HepG2 (cell line): ENCODE results near the gene ATP13A3. TPM values are rescaled to one million over a fixed set of nuclear protein-coding genes. Genes with fewer than 3 reads are reported as not detected.

Experiments
- BCL6 ChIP-seq: IDR thresholded peaks from 2 replicates; pipeline ENCODE4 v1.6.1; 2016; ENCODE audit warnings: missing genetic modification reagents, missing compliant biosample characterization
- KDM2A ChIP-seq: sonication (generic); formaldehyde crosslinking; IDR thresholded peaks from 2 replicates; pipeline ENCODE4 v1.4.0; 2020; ENCODE audit warnings: low read depth, missing genetic modification reagents, borderline replicate concordance
- MTF1 ChIP-seq: sonication (generic); formaldehyde crosslinking; IDR thresholded peaks from 2 replicates; pipeline ENCODE4 v1.5.0; 2020; ENCODE audit warnings: missing genetic modification reagents
- PHF8 ChIP-seq: sonication (generic); formaldehyde crosslinking; IDR thresholded peaks from 2 replicates; pipeline ENCODE4 v1.5.0; 2020; ENCODE audit warnings: missing genetic modification reagents
- RXRA ChIP-seq: sonication (generic); formaldehyde crosslinking; IDR thresholded peaks from 2 replicates; pipeline ENCODE4 v1.5.1; 2020; ENCODE audit warnings: missing genetic modification reagents
- TBX3 ChIP-seq: fragments of 450-650 bp; IDR thresholded peaks from 2 replicates; pipeline ENCODE4 v1.6.1; 2017; ENCODE audit warnings: antibody characterized with exemption, mild to moderate bottlenecking, inconsistent platforms, borderline replicate concordance
- TCF7 ChIP-seq: sonication (generic); IDR thresholded peaks from 2 replicates; pipeline ENCODE4 v1.6.1; 2016; ENCODE audit warnings: antibody characterized with exemption, low read depth
- TEAD3 ChIP-seq: optimal IDR thresholded peaks from 2 replicates; pipeline ENCODE3; 2016; ENCODE audit warnings: borderline replicate concordance
- TRIM24 ChIP-seq: sonication (generic); formaldehyde crosslinking; IDR thresholded peaks from 2 replicates; pipeline ENCODE4 v1.8.0; 2022; ENCODE audit warnings: mild to moderate bottlenecking, missing genetic modification reagents
- YY1 ChIP-seq: IDR thresholded peaks from 2 replicates; pipeline ENCODE4 v1.6.1; 2011; ENCODE audit warnings: low read length, low read depth, moderate library complexity, mild to moderate bottlenecking; ENCODE audit not compliant: insufficient read depth, insufficient replicate concordance
- ZKSCAN1 ChIP-seq: fragments of 150-350 bp; IDR thresholded peaks from 2 replicates; pipeline ENCODE4 v1.6.1; 2014; ENCODE audit warnings: low read length
- ZNF101 ChIP-seq: sonication (generic); formaldehyde crosslinking; IDR thresholded peaks from 2 replicates; pipeline ENCODE4 v1.4.0; 2020; ENCODE audit warnings: mild to moderate bottlenecking, low read depth, missing genetic modification reagents, borderline replicate concordance
- ZNF850 ChIP-seq: sonication (generic); formaldehyde crosslinking; conservative IDR thresholded peaks from 2 replicates; pipeline ENCODE4 v1.9.0; 2021; ENCODE audit warnings: mild to moderate bottlenecking, missing genetic modification reagents
- polyA plus RNA-seq, 8 experiments: library from polyadenylated mRNA; depleted of rRNA in 3 of 8; stranded (reverse) in 7 of 8; unstranded in 1 of 8; fragments of >200 nt; fragmentation: Illumina TruSeq in 4 of 8; extraction: Trizol in 4 of 8; gene quantifications; 2 replicates each; pipeline versions ENCODE4 v1.2.1 to v1.2.3, GENCODE V29; 2011 to 2016; ENCODE audit warnings: low read depth in 4 of 8, missing spikeins in 1 of 8, mixed read lengths in 1 of 8; ENCODE audit not compliant: insufficient read depth in 1 of 8
- total RNA-seq, 5 experiments: library from RNA; depleted of rRNA; stranded (reverse); fragments of >200 nt; fragmentation: Illumina TruSeq; extraction: Trizol; gene quantifications; 2 replicates each; pipeline ENCODE4 v1.2.3, GENCODE V29; 2016; ENCODE audit warnings: low read depth in 1 of 5
- TF ChIP-seq, protein P1 (sequence below): sonication (generic); formaldehyde crosslinking; IDR thresholded peaks from 2 replicates; pipeline ENCODE4 v1.4.0; 2020; ENCODE audit warnings: missing genetic modification reagents, borderline replicate concordance
- TF ChIP-seq, protein P2 (sequence below): sonication (generic); formaldehyde crosslinking; IDR thresholded peaks from 2 replicates; pipeline ENCODE4 v1.8.0; 2022; ENCODE audit warnings: mild to moderate bottlenecking, missing genetic modification reagents, moderate library complexity
- TF ChIP-seq, protein P3 (sequence below): sonication (generic); formaldehyde crosslinking; IDR thresholded peaks from 2 replicates; pipeline ENCODE4; 2020; ENCODE audit warnings: missing genetic modification reagents, mild to moderate bottlenecking, borderline replicate concordance
- TF ChIP-seq, protein P4 (sequence below): sonication (generic); formaldehyde crosslinking; IDR thresholded peaks from 2 replicates; pipeline ENCODE4 v1.4.0; 2020; ENCODE audit warnings: mild to moderate bottlenecking, missing genetic modification reagents

Gene ATP13A3
- total and polyA plus RNA-seq, 2 of the 13 experiments (the other 11 are each of a cell fraction or from before 2014, with no cell fraction given), result 44.9 to 80.8 TPM

DNA sequence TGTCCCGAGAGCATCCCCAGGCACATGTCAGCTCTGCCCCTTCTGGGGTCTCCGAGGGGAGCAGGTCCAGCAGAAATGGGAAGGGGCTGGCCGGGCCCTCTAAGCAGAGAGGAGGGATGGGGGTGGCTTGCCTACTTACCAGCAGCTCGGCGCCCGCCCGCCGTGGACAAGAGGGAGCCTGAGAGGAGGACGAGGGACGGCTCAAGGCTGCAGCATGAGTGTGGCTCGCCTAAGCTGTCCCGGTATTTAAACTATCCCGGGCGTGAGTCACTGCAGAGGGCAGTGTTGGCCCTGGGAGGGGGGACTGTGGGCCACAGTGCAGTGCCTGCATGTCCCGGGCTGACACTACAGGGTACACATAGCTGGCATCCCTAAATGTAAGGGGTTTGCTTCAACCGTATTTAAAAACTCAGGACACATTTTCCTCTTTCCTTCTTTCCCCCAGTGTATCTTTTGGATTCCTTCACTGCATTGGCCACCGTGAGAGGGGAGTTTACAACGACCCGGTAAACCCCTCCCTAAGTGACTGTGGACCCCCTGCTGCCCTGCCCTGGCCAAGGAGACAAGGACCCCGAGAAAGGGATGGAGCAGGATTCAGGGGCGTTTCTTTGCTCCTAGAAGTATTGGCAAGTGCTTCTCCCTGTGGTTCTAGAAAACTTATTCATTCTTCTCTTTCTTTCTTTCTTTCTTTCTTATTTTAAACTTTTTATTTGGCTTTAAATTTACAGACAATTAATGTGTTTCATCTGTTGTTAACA, 117.1 kb downstream of the ATP13A3 start, which contains the start of gene LRRC15 (continued):
- TF ChIP-seq, protein P1, sequence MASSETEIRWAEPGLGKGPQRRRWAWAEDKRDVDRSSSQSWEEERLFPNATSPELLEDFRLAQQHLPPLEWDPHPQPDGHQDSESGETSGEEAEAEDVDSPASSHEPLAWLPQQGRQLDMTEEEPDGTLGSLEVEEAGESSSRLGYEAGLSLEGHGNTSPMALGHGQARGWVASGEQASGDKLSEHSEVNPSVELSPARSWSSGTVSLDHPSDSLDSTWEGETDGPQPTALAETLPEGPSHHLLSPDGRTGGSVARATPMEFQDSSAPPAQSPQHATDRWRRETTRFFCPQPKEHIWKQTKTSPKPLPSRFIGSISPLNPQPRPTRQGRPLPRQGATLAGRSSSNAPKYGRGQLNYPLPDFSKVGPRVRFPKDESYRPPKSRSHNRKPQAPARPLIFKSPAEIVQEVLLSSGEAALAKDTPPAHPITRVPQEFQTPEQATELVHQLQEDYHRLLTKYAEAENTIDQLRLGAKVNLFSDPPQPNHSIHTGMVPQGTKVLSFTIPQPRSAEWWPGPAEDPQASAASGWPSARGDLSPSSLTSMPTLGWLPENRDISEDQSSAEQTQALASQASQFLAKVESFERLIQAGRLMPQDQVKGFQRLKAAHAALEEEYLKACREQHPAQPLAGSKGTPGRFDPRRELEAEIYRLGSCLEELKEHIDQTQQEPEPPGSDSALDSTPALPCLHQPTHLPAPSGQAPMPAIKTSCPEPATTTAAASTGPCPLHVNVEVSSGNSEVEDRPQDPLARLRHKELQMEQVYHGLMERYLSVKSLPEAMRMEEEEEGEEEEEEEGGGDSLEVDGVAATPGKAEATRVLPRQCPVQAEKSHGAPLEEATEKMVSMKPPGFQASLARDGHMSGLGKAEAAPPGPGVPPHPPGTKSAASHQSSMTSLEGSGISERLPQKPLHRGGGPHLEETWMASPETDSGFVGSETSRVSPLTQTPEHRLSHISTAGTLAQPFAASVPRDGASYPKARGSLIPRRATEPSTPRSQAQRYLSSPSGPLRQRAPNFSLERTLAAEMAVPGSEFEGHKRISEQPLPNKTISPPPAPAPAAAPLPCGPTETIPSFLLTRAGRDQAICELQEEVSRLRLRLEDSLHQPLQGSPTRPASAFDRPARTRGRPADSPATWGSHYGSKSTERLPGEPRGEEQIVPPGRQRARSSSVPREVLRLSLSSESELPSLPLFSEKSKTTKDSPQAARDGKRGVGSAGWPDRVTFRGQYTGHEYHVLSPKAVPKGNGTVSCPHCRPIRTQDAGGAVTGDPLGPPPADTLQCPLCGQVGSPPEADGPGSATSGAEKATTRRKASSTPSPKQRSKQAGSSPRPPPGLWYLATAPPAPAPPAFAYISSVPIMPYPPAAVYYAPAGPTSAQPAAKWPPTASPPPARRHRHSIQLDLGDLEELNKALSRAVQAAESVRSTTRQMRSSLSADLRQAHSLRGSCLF (CRISPR knock-in tag), result no peak
- TF ChIP-seq, protein P2, sequence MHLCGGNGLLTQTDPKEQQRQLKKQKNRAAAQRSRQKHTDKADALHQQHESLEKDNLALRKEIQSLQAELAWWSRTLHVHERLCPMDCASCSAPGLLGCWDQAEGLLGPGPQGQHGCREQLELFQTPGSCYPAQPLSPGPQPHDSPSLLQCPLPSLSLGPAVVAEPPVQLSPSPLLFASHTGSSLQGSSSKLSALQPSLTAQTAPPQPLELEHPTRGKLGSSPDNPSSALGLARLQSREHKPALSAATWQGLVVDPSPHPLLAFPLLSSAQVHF (CRISPR knock-in tag), result no peak
- TF ChIP-seq PHF8 (CRISPR knock-in tag), result no peak
- peak; percentile 78 for TF ChIP-seq TEAD3 (CRISPR knock-in tag)
- TF ChIP-seq TRIM24, result no peak
- TF ChIP-seq TBX3, result no peak
- TF ChIP-seq MTF1 (CRISPR knock-in tag), result no peak
- TF ChIP-seq ZNF850, result no peak
- TF ChIP-seq, protein P3, sequence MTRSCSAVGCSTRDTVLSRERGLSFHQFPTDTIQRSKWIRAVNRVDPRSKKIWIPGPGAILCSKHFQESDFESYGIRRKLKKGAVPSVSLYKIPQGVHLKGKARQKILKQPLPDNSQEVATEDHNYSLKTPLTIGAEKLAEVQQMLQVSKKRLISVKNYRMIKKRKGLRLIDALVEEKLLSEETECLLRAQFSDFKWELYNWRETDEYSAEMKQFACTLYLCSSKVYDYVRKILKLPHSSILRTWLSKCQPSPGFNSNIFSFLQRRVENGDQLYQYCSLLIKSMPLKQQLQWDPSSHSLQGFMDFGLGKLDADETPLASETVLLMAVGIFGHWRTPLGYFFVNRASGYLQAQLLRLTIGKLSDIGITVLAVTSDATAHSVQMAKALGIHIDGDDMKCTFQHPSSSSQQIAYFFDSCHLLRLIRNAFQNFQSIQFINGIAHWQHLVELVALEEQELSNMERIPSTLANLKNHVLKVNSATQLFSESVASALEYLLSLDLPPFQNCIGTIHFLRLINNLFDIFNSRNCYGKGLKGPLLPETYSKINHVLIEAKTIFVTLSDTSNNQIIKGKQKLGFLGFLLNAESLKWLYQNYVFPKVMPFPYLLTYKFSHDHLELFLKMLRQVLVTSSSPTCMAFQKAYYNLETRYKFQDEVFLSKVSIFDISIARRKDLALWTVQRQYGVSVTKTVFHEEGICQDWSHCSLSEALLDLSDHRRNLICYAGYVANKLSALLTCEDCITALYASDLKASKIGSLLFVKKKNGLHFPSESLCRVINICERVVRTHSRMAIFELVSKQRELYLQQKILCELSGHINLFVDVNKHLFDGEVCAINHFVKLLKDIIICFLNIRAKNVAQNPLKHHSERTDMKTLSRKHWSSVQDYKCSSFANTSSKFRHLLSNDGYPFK (CRISPR knock-in tag), result no peak
- TF ChIP-seq BCL6 (CRISPR knock-in tag), result no peak
- no peak for TF ChIP-seq ZKSCAN1
- TF ChIP-seq, protein P4, sequence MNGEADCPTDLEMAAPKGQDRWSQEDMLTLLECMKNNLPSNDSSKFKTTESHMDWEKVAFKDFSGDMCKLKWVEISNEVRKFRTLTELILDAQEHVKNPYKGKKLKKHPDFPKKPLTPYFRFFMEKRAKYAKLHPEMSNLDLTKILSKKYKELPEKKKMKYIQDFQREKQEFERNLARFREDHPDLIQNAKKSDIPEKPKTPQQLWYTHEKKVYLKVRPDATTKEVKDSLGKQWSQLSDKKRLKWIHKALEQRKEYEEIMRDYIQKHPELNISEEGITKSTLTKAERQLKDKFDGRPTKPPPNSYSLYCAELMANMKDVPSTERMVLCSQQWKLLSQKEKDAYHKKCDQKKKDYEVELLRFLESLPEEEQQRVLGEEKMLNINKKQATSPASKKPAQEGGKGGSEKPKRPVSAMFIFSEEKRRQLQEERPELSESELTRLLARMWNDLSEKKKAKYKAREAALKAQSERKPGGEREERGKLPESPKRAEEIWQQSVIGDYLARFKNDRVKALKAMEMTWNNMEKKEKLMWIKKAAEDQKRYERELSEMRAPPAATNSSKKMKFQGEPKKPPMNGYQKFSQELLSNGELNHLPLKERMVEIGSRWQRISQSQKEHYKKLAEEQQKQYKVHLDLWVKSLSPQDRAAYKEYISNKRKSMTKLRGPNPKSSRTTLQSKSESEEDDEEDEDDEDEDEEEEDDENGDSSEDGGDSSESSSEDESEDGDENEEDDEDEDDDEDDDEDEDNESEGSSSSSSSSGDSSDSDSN, result no peak
- no peak for TF ChIP-seq YY1
- 0 out of 2 replicates have a peak, but pooled peaks have one; percentile 25 for TF ChIP-seq RXRA (CRISPR knock-in tag)
- no peak for TF ChIP-seq TCF7
- TF ChIP-seq ZNF101, result no peak
- TF ChIP-seq KDM2A (CRISPR knock-in tag), result 0 out of 2 replicates have a peak, but pooled peaks have one; percentile 40
